Liver (tissue), 9 donors: Measurements from ENCODE around the gene SEL1L. TPM values are rescaled to one million over a fixed set of nuclear protein-coding genes. Genes with fewer than 3 reads are reported as not detected.

ENCODE experiments used
- DNase-seq: peaks from one replicate; pipeline ENCODE4 v3.0.0-alpha.2; 2017; ENCODE audit warnings: low spot score
- H3K27ac ChIP-seq, 2 donors: one replicate each; pipeline ENCODE4 v1.7.0; 2013; ENCODE audit warnings: inconsistent platforms in 2 of 2, low read length in 2 of 2, control low read depth in 1 of 2, low read depth in 1 of 2, mild to moderate bottlenecking in 1 of 2
- H3K27me3 ChIP-seq, 4 donors: one replicate each; pipeline versions ENCODE4 v1.6.1 to v1.7.0; 2013; ENCODE audit warnings: low read length in 3 of 4, inconsistent platforms in 1 of 4, mild to moderate bottlenecking in 1 of 4, moderate library complexity in 1 of 4; ENCODE audit not compliant: control insufficient read depth in 4 of 4, insufficient read depth in 4 of 4
- H3K36me3 ChIP-seq, 4 donors: one replicate each; pipeline versions ENCODE4 v1.6.1 to v1.7.0; 2013; ENCODE audit warnings: low read length in 3 of 4, mild to moderate bottlenecking in 3 of 4, low read depth in 1 of 4, moderate library complexity in 1 of 4; ENCODE audit not compliant: control insufficient read depth in 4 of 4, insufficient read depth in 3 of 4
- H3K4me1 ChIP-seq, 4 donors: one replicate each; pipeline versions ENCODE4 v1.6.1 to v1.7.0; 2013; ENCODE audit warnings: low read length in 3 of 4, mild to moderate bottlenecking in 3 of 4, moderate library complexity in 1 of 4; ENCODE audit not compliant: control insufficient read depth in 4 of 4, insufficient read depth in 4 of 4
- H3K4me3 ChIP-seq, 3 donors: one replicate each; pipeline versions ENCODE4 v1.6.1 to v1.7.0; 2013; ENCODE audit warnings: low read length in 3 of 3, control low read depth in 1 of 3, low read depth in 1 of 3, mild to moderate bottlenecking in 1 of 3
- H3K9ac ChIP-seq, 2 donors: one replicate each; pipeline ENCODE4 v1.7.0; 2013; ENCODE audit warnings: low read length in 2 of 2, mild to moderate bottlenecking in 2 of 2, moderate library complexity in 2 of 2, control low read depth in 1 of 2, low read depth in 1 of 2
- H3K9me3 ChIP-seq, 4 donors: one replicate each; pipeline versions ENCODE4 v1.6.1 to v1.7.0; 2013; ENCODE audit warnings: low read length in 3 of 4; ENCODE audit not compliant: control insufficient read depth in 4 of 4
- ATF3 ChIP-seq: IDR thresholded peaks from 2 replicates; pipeline ENCODE4 v1.6.1; 2016; ENCODE audit warnings: antibody characterized with exemption
- CTCF ChIP-seq: fragments of 150-350 bp; IDR thresholded peaks from 2 replicates; pipeline ENCODE4 v1.5.1; 2017; ENCODE audit warnings: improper control_type of control experiment, low read depth, low read length; ENCODE audit not compliant: missing input control
- EGR1 ChIP-seq, 2 donors: IDR thresholded peaks; 2 replicates each; pipeline ENCODE4 v1.6.1; 2016 to 2018; ENCODE audit warnings: antibody characterized with exemption in 2 of 2, low read depth in 2 of 2
- FOXA1 ChIP-seq: IDR thresholded peaks from 2 replicates; pipeline ENCODE4 v1.6.1; 2016; ENCODE audit warnings: antibody characterized with exemption
- FOXA2 ChIP-seq: IDR thresholded peaks from 2 replicates; pipeline ENCODE4 v1.6.1; 2016; ENCODE audit warnings: antibody characterized with exemption
- GABPA ChIP-seq, 2 donors: IDR thresholded peaks in 1 of 2; conservative IDR thresholded peaks in 1 of 2; 2 replicates each; pipeline ENCODE4 v1.6.1; 2016; ENCODE audit warnings: antibody characterized with exemption in 2 of 2, mild to moderate bottlenecking in 1 of 2, moderate library complexity in 1 of 2
- HNF4A ChIP-seq, 2 donors: conservative IDR thresholded peaks; 2 replicates each; pipeline ENCODE4 v1.6.1; 2016; ENCODE audit warnings: antibody characterized with exemption in 2 of 2, mild to moderate bottlenecking in 2 of 2
- HNF4G ChIP-seq: IDR thresholded peaks from 2 replicates; pipeline ENCODE4 v1.6.1; 2016; ENCODE audit warnings: antibody characterized with exemption
- JUND ChIP-seq, 2 donors: IDR thresholded peaks; 2 replicates each; pipeline ENCODE4 v1.6.1; 2016; ENCODE audit warnings: antibody characterized with exemption in 2 of 2
- NR2F2 ChIP-seq: IDR thresholded peaks from 2 replicates; pipeline ENCODE4 v1.6.1; 2016; ENCODE audit warnings: antibody characterized with exemption
- RAD21 ChIP-seq, 2 donors: IDR thresholded peaks; 2 replicates each; pipeline ENCODE4 v1.6.1; 2016; ENCODE audit warnings: antibody characterized with exemption in 2 of 2, mild to moderate bottlenecking in 2 of 2
- REST ChIP-seq: IDR thresholded peaks from 2 replicates; pipeline ENCODE4 v1.6.1; 2016; ENCODE audit warnings: antibody characterized with exemption, mild to moderate bottlenecking
- RXRA ChIP-seq, 2 donors: IDR thresholded peaks; 2 replicates each; pipeline ENCODE4 v1.6.1; 2017 to 2018; ENCODE audit warnings: antibody characterized with exemption in 2 of 2, mild to moderate bottlenecking in 1 of 2
- SP1 ChIP-seq: IDR thresholded peaks from 2 replicates; pipeline ENCODE4 v1.6.1; 2018; ENCODE audit warnings: antibody characterized with exemption, mild to moderate bottlenecking
- TAF1 ChIP-seq: conservative IDR thresholded peaks from 2 replicates; pipeline ENCODE4 v1.6.1; 2016; ENCODE audit warnings: antibody characterized with exemption, mild to moderate bottlenecking
- YY1 ChIP-seq: IDR thresholded peaks from 2 replicates; pipeline ENCODE4 v1.6.1; 2016; ENCODE audit warnings: antibody characterized with exemption, mild to moderate bottlenecking
- ZBTB33 ChIP-seq: IDR thresholded peaks from 2 replicates; pipeline ENCODE4 v1.6.1; 2016; ENCODE audit warnings: antibody characterized with exemption
- WGBS: extraction: QIAGEN DNeasy Blood & Tissue Kit; methylation state at CpG from one replicate; pipeline ENCODE4 v1.1.7; 2013; 5-methylcytosine and 5-hydroxymethylcytosine counted together
- polyA plus RNA-seq, 2 donors: library from polyadenylated mRNA; stranded (reverse) in 1 of 2; unstranded in 1 of 2; fragments of 200-250 nt in 1 of 2; fragments of >200 nt in 1 of 2; fragmentation: Nextera tagmentation in 1 of 2; extraction: Ambion mirVana in 1 of 2; gene quantifications; one replicate each; pipeline versions ENCODE4 v1.2.1 to v1.2.3, GENCODE V29; 2013 to 2015
- total RNA-seq, 2 donors: library from RNA; depleted of rRNA; stranded (reverse); fragments of >200 nt; gene quantifications; one replicate each; pipeline ENCODE4 v1.2.3, GENCODE V29; 2014
- TF ChIP-seq, protein P1 (sequence below): IDR thresholded peaks from 2 replicates; pipeline ENCODE4 v1.6.1; 2016; ENCODE audit warnings: antibody characterized with exemption
- donor health status: healthy.
- donor health status: healthy.
- donor health status: healthy.
- donor health status: healthy.
- donor health status: healthy.

The SEL1L gene
- total RNA-seq (100 to 1,000 TPM in 1 of 2 donors, 10 to 100 TPM in 1; 44.9 to 117 TPM), polyA plus RNA-seq (10 to 100 TPM; 40.7 to 46.3 TPM)

- DNase-seq = peak; percentile 99
- Histone ChIP-seq H3K9ac (peak within 1 kb of the TSS; percentile 83 to 93), H3K36me3 (no peaks in the 10 kb centered on the region), H3K4me1 (peaks cover 4 to 60% (median 40%) of the 10 kb centered on the region in 4 donors), H3K27ac (peak within 1 kb of the TSS; percentile 63 to 74), H3K4me3 (peak within 1 kb of the TSS; percentile 85 to 99 (median 99)), H3K27me3 (no peaks in the 10 kb centered on the region), H3K9me3 (no peaks in the 10 kb centered on the region)
- TF ChIP-seq HNF4A (conservative IDR thresholded peaks at IDR 0.05) (peak; percentile 73 to 85), NR2F2 (peak; percentile 80), HNF4G (peak; percentile 36), REST (peak; percentile 63), YY1 (peak; percentile 75), GABPA (IDR thresholded peaks at IDR 0.05 in 1 of 2, conservative IDR thresholded peaks at IDR 0.05 in 1 of 2) (peak in 1 of 2 donors; percentile 84), CTCF (no peak), TAF1 (peak; percentile 75), ZBTB33 (peak; percentile 75), FOXA2 (peak; percentile 16), RAD21 (IDR thresholded peaks at IDR 0.05) (peak; percentile 13 to 27), JUND (IDR thresholded peaks at IDR 0.05) (peak; percentile 49 to 66), EGR1 (IDR thresholded peaks at IDR 0.05; ENCODE audit: low read depth in 2 of 2) (peak; percentile 18 to 27), FOXA1 (peak; percentile 20), RXRA (IDR thresholded peaks at IDR 0.05) (peak; percentile 74 to 84), ATF3 (peak; percentile 56), SP1 (peak; percentile 98)
- TF ChIP-seq, protein P1, sequence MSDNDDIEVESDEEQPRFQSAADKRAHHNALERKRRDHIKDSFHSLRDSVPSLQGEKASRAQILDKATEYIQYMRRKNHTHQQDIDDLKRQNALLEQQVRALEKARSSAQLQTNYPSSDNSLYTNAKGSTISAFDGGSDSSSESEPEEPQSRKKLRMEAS = no peak
- under 1% methylated on average over 50 of the region's 50 CpGs for WGBS
These were observed at the start of gene SEL1L for GRCh38 chr14:81533536-81534343. Gene SEL1L, minus strand, starts transcription at chr14:81533853. Its CDS starts 109 bp downstream, at chr14:81533744.
